ENCODE measurements around the gene RYR3.
A peak's percentile ranks its signal among the peaks of the same experiment; 100 is the strongest.

The RYR3 gene

DNA sequence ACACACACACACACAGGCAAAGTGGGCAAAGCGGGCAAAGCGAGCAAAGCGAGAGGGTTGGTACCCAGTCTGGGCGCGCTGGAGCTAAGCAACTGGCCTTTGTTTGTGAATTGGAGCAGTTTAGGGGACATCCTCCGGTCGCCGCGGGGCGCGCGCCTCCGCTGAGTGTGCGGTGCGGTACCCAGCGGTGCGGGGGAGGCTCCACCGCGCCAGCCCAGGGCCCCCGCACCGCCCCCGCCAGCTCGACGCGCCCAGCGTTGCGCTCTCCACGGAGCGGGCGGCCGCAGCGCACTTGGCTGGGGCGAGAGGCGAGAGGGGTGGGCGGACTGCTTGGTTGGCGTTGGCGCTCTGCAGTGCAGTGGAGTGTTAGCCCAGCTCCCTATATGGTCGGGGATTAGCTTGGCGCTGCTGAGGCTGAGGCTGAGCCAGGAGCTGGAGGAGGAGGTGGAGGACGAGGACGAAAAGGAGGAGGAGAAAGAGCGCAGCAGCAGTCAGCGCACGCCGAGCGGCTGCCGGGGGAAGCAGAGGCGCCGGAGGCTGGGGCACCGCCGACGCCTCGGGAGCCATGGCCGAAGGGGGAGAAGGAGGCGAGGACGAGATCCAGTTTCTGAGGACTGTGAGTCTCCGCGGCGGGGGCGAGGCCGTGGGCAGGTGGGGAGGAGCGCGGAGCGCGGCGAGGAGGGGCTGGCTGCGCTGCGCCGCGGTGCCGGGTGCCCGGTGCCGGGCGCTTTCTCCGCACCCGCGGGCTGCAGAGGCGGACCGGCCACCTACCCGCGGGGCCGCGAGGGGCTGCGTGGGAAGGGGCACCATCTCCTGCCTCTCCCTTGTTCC is at the start of gene RYR3:
RYR3 (plus strand) TSS at position 487 of the 831 bp plus-strand sequence; CDS start at position 566, 79 bp downstream.
- TF ChIP-seq, protein P1, sequence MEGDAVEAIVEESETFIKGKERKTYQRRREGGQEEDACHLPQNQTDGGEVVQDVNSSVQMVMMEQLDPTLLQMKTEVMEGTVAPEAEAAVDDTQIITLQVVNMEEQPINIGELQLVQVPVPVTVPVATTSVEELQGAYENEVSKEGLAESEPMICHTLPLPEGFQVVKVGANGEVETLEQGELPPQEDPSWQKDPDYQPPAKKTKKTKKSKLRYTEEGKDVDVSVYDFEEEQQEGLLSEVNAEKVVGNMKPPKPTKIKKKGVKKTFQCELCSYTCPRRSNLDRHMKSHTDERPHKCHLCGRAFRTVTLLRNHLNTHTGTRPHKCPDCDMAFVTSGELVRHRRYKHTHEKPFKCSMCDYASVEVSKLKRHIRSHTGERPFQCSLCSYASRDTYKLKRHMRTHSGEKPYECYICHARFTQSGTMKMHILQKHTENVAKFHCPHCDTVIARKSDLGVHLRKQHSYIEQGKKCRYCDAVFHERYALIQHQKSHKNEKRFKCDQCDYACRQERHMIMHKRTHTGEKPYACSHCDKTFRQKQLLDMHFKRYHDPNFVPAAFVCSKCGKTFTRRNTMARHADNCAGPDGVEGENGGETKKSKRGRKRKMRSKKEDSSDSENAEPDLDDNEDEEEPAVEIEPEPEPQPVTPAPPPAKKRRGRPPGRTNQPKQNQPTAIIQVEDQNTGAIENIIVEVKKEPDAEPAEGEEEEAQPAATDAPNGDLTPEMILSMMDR (IDR thresholded peaks at IDR 0.05; ENCODE audit: poor library complexity, severe bottlenecking): no peak
- no peak within 1 kb of the TSS for H3K27ac ChIP-seq (ENCODE audit: poor library complexity, severe bottlenecking)
- H3K36me3 ChIP-seq (ENCODE audit: low read depth): no peaks in the 10 kb centered on the region
- ATAC-seq (ENCODE audit: low read depth) (peak; percentile 63), DNase-seq (ENCODE audit: low spot score) (no peak)
- no peaks in the 10 kb centered on the region for H3K4me1 ChIP-seq (ENCODE audit: insufficient read depth, poor library complexity, severe bottlenecking)
- H3K27me3 ChIP-seq (ENCODE audit: insufficient read depth, poor library complexity, severe bottlenecking): peaks cover 66% of the 10 kb centered on the region
- no peak within 1 kb of the TSS for H3K4me3 ChIP-seq (ENCODE audit: severe bottlenecking)
- H3K9me3 ChIP-seq (ENCODE audit: severe bottlenecking): no peaks in the 10 kb centered on the region

DNA sequence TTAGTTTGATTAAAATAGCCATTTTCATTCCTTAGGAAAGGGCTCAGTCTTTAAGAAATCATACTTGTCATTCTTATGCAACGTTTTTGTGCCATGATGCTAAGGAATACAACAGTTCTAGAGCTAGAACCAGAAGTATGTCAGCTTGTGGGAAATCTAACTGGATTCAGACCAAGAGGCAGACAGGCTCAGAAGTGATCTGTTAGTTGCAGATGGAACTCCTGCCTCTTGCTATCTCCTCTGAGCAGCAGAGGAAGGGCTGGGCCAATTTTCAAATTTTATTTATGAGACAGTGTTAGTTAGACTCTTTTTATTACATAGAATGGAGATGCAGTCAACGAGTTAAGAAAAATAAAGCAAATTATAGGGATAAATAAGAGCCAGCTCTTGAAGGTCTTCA is 48.5 kb upstream of the RYR3 start:
- ATAC-seq (ENCODE audit: low read depth) (no peak), DNase-seq (ENCODE audit: low spot score) (no peak)
- Histone ChIP-seq H3K27ac (ENCODE audit: poor library complexity, severe bottlenecking) (no peak overlapping the region), H3K27me3 (ENCODE audit: insufficient read depth, poor library complexity, severe bottlenecking) (no peaks in the 10 kb centered on the region), H3K36me3 (ENCODE audit: low read depth) (no peaks in the 10 kb centered on the region), H3K9me3 (ENCODE audit: severe bottlenecking) (no peaks in the 10 kb centered on the region), H3K4me3 (ENCODE audit: severe bottlenecking) (no peak overlapping the region), H3K4me1 (ENCODE audit: insufficient read depth, poor library complexity, severe bottlenecking) (no peaks in the 10 kb centered on the region)
- TF ChIP-seq, protein P1 (IDR thresholded peaks at IDR 0.05; ENCODE audit: poor library complexity, severe bottlenecking): no peak

DNA sequence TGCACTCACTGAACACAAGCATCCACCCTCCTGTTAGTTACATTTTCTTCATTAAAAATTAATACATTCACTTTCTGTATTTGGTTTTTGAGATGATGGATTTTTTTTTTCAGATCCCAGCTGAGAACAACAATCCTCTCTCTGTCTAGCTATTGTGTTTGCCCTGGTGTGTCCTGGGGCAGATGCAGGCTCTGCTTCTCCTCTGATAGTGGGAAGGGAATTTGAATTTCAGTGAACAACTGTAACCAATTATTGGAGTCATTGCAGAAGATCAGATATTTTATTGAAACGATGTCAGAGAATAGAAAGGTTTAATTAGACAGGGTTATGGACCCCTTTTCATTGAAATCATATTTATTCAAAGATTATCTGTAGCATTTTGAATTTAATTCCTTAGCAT is 33.1 kb upstream of the RYR3 start:
- no peaks in the 10 kb centered on the region for H3K27me3 ChIP-seq (ENCODE audit: insufficient read depth, poor library complexity, severe bottlenecking)
- H3K36me3 ChIP-seq (ENCODE audit: low read depth): no peaks in the 10 kb centered on the region
- no peak for ATAC-seq (ENCODE audit: low read depth)
- no peak overlapping the region for H3K27ac ChIP-seq (ENCODE audit: poor library complexity, severe bottlenecking)
- no peaks in the 10 kb centered on the region for H3K9me3 ChIP-seq (ENCODE audit: severe bottlenecking)
- H3K4me1 ChIP-seq (ENCODE audit: insufficient read depth, poor library complexity, severe bottlenecking): peaks cover 21% of the 10 kb centered on the region
- TF ChIP-seq, protein P1 (IDR thresholded peaks at IDR 0.05; ENCODE audit: poor library complexity, severe bottlenecking): no peak
- no peak overlapping the region for H3K4me3 ChIP-seq (ENCODE audit: severe bottlenecking)
- no peak for DNase-seq (ENCODE audit: low spot score)

DNA sequence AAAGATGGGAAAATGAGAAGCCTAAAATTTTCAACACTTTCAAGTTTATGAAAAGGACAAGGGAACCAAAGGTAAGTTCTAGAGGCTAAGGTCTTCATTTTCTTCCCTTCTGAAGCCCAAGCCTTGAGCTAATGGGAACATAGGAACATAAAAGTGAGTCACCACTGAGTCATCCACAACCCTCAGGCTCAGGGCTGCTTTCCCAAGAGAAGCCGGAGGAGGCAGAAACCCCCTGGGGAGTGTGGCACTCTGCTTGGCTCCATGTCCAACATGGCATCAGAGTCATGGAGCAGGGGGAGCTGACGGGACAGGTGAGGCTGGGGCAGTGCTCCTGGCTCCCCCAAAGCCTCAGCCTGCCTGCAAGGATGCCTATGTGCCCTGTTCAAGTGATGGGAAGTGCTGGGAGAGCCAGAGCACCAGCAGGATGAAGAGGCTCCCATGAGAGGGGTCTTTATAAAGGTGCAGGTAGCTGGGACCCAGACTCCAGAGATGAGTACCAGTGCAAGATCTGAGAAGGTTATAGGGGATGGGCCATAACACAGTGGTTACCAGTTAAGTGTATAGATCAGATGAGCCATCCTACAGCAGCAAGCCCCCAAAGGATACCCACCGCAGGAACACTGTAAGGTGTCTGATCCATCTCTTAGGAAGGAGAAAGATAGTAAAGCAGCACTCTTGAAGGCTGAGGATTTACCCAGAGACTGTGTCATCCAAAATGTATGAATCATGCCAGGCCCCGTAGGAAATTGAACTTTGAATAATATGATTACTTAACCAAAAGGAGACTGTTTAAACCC is 31.8 kb upstream of the RYR3 start:
- ATAC-seq (ENCODE audit: low read depth) (peak; percentile 94), DNase-seq (ENCODE audit: low spot score) (peak; percentile 87)
- Histone ChIP-seq H3K27me3 (ENCODE audit: insufficient read depth, poor library complexity, severe bottlenecking) (no peaks in the 10 kb centered on the region), H3K9me3 (ENCODE audit: severe bottlenecking) (no peaks in the 10 kb centered on the region), H3K4me1 (ENCODE audit: insufficient read depth, poor library complexity, severe bottlenecking) (peaks cover 21% of the 10 kb centered on the region), H3K4me3 (ENCODE audit: severe bottlenecking) (no peak overlapping the region), H3K36me3 (ENCODE audit: low read depth) (no peaks in the 10 kb centered on the region), H3K27ac (ENCODE audit: poor library complexity, severe bottlenecking) (peak overlapping the region; percentile 81)
- TF ChIP-seq, protein P1 (IDR thresholded peaks at IDR 0.05; ENCODE audit: poor library complexity, severe bottlenecking): peak; percentile 40
